ENCODE data around the gene SPC25.

SPC25 gene

DNA sequence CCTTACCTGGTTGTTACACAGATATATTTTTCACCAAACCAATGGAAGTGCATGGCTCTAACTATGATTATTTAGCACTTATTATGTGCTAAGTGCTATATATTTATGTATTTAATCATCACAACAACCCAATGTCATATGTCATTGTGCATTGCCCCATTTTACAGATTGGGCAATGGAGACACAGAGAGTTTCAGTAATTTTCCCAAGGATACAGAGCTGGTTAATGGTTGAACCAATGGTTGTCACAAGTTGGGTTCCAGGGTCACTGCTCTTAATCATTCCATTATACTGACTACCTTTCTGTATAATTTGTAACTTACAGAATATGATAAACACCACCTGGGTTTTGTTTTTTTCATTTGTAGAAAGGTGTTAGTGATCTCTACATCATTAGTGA is 58.6 kb downstream of the SPC25 start:
- no peak for DNase-seq

DNA sequence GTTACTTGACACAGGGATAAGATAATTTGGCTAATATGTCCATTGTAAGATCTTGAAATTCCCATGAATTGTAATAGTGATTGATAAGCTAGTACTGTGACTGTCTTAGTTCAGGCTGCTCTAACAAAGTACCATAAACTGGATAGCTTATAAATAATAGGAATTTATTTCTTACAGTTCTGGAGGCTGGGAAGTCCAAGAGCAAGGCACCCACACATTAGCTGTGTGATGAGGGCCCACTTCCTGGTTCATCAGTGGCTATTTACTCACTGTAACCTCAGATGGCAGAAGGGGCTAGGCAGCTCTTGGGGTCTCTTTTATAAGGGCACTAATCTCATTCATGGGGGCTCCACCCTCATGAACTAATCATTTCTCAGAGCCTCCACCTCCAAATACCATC is 59.3 kb downstream of the SPC25 start:
- DNase-seq = no peak

GRCh38 chr2:168825126-168825525 is 65.1 kb downstream of the SPC25 start:
- no peak for DNase-seq

DNA sequence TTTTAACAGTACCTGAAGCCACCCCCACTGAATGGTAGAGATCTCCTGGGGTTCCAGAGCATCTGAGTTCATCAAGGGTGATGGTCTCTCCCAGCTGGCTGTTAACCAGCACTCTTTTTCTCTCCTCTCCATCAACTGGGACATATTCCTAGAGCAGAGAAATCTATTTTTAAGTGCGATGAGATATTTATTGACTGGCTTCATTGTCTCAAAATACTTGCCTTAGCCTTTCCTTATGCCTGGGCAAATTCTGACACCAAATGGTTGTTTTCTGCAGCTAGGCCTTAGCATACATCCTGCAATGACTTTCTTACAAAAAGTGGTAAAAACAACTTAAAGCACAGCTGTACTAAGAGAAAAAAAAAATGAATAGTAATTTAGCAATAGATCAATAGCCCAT is 68.2 kb downstream of the SPC25 start:
- DNase-seq = no peak

GRCh38 chr2:168821577-168821976 is 68.7 kb downstream of the SPC25 start:
- DNase-seq = no peak

Measured in Kasumi-1 (cell line).